HG03575 (cell line): ENCODE measurements around the gene MUC5AC.
"Not testable (repeated sequence)": the region's sequence is repeated elsewhere in the genome, so short reads cannot be mapped to it uniquely, and the experiment has no call there.

Experiments
- ATAC-seq: cut with Tn5 transposase; IDR thresholded peaks from one replicate; pipeline ENCODE4 v1.9.1; 2021; ENCODE audit not compliant: unreplicated experiment, insufficient number of reproducible peaks, low FRiP score; ENCODE audit errors: extremely low read depth

Gene MUC5AC

GRCh38 chr11:1189816-1190215 lies 32.1 kb downstream of the MUC5AC start:
- ATAC-seq = not testable (repeated sequence)

GRCh38 chr11:1191786-1192470 lies 34.2 kb downstream of the MUC5AC start:
- ATAC-seq = not testable (repeated sequence)

GRCh38 chr11:1192741-1193325 lies 35.1 kb downstream of the MUC5AC start:
- ATAC-seq = no peak

- no peak for ATAC-seq
These were observed 35.8 kb downstream of the MUC5AC start for GRCh38 chr11:1193326-1194230.

GRCh38 chr11:1194231-1194976 lies 36.7 kb downstream of the MUC5AC start:
- ATAC-seq = no peak

GRCh38 chr11:1194977-1195681 lies 37.4 kb downstream of the MUC5AC start:
- no peak for ATAC-seq

GRCh38 chr11:1195682-1196515 lies 38.1 kb downstream of the MUC5AC start:
- ATAC-seq = no peak

- no peak for ATAC-seq
These were observed 39.0 kb downstream of the MUC5AC start for GRCh38 chr11:1196516-1197391.

GRCh38 chr11:1197431-1197885 lies 39.7 kb downstream of the MUC5AC start:
- ATAC-seq = no peak

GRCh38 chr11:1197886-1198560 lies 40.3 kb downstream of the MUC5AC start:
- ATAC-seq = no peak

- ATAC-seq = no peak
These were observed 40.9 kb downstream of the MUC5AC start for GRCh38 chr11:1198561-1199240.

GRCh38 chr11:1199241-1199750 lies 41.5 kb downstream of the MUC5AC start:
- ATAC-seq = no peak

- no peak for ATAC-seq
These were observed 42.2 kb downstream of the MUC5AC start for GRCh38 chr11:1199751-1200610.

- no peak for ATAC-seq
These were observed 42.9 kb downstream of the MUC5AC start for GRCh38 chr11:1200611-1201191.
